GM19455 (cell line): Measurements from ENCODE around the gene ABHD4.
A peak's percentile ranks its signal among the peaks of the same experiment; 100 is the strongest.
"Not testable (repeated sequence)": the region's sequence is repeated elsewhere in the genome, so short reads cannot be mapped to it uniquely, and the experiment has no call there.

Source experiments
- ATAC-seq: cut with Tn5 transposase; IDR thresholded peaks from one replicate; pipeline ENCODE4 v1.9.1; 2021; ENCODE audit not compliant: unreplicated experiment

Gene ABHD4

DNA sequence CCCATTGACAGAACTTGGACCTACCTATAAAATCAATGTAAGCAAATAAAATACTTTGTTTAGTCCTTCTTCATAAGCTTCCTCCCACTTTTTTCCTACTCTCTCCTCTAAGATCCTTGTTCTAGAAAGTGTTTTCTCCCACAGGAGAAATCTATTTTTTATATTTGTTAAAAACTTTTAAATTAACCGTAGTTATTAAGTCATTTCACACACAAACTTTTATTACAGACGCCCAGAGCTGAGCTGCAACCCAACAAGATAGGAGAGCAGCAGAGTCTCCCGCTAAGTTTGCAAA, 36.8 kb upstream of the ABHD4 start:
- ATAC-seq = no peak

DNA sequence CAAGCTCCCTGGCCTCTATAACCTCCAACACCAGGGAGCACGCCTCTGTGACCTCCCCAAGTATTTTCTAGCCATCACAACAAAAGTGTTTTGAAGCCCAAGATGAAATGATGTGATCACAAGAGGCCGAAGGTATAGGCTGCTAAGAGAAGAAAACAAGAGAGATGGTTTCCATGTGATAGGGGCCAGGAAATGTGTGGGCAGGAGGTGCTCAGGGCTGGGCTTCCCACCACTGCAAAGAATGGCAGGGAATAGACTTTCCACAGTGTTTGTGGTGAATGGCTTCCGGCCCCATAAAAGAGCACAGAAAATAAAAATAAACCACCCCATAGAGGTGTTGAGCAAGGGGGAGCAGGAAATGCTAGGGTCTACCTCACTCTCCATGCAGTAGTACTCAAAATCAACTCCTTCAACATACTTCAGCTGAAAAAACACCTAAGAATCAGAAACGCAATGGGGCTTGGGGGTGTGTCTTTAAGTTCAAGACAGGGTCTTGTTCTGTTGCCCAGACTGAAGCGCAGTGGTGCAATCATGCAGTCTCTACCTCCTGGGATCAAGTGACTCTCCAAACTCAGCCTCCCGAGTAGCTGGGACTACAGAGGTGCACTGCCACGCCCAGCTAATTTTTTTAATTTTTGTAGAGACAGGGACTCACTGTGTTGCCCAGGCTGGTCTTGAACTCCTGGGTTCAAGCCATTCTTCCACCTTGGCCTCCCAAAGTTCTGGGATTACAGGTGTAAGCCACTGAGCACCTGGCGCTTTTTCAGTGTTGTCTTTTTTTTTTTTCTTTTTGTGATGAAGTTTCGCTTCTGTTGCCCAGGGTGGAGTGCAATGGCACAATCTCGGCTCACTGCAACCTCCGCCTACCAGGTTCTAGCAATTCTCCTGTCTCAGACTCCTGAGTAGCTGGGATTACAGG, 36.2 kb upstream of the ABHD4 start:
- ATAC-seq = no peak

DNA sequence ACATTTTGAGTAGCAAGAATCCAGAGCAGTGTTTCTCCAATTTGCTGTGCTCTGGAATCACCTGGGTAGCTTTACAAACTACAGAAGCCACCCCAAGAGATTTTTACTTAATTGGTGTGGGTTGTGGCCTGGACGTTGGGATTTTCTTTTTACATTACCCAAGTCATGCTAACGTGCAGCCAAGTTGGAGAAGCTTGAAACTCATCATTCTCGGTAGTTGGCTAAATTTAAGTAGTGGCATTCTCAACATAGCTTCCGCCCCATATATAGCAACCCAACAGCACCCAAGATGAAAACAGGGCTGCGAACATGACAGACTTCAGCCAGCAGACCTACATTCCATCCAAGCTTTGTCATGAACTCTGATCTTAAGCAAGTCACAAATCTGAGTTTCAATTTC, 34.1 kb upstream of the ABHD4 start:
- ATAC-seq = peak; percentile 44

DNA sequence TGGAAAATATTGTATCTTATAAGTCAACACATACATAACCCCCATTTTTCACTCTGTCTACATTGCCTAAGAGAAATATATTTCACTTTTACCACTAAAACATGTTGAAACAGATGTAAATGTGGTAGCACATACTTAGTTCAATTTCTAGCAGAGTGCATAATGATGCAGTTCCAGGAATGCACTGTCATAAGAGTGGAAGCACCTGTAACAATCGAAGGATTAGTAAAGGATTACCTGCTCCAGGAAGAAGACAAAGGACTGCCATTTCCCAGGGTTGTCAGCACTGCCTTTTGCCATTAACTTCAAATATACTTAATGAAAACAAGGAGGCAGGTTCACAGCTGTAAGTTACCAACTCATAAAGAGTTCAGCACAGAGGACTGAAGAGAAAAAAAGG, 33.6 kb upstream of the ABHD4 start:
- no peak for ATAC-seq

DNA sequence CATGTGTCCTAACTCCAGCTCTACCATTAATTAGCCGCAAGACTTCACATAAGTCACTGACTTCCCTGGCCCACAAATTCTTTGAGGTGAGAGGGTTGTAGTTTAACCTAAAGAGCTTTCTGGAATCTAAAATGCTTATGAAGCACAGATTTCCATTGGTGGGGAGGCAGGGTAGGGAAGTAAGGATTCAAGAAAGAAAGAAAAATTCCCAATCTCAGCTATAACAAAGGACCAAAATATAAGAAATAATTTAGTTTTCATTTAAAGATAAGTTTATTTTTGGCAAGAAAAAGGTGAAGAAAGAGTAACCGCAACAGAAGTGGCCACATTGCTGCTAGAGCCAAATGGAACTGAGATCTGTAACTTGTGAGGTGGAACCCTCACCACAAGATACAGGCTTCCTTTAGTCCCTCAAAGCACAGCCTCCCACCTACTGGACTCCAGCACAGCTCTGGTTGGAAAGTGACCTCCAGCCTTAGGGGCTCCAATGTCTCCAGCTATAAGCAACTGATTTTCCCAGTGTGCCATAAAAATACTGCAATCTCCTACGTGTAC, 32.6 kb upstream of the ABHD4 start:
- ATAC-seq = no peak

DNA sequence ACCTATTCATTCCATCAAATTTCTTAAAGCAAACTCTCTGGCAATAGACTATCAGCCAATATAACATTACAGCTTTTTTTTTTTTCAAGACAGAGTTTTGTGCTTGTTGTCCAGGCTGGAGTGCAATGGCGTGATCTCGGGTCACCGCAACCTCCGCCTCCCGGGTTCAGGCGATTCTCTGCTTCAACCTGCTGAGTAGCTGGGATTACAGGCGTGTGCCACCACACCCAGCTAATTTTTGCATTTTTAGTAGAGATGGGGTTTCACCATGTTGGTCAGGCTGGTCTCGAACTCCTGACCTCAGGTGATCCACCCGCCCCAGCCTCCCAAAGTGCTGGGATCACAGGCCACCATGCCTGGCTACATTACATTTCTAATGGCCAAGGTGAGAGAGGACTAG, 31.8 kb upstream of the ABHD4 start:
- ATAC-seq = not testable (repeated sequence)

DNA sequence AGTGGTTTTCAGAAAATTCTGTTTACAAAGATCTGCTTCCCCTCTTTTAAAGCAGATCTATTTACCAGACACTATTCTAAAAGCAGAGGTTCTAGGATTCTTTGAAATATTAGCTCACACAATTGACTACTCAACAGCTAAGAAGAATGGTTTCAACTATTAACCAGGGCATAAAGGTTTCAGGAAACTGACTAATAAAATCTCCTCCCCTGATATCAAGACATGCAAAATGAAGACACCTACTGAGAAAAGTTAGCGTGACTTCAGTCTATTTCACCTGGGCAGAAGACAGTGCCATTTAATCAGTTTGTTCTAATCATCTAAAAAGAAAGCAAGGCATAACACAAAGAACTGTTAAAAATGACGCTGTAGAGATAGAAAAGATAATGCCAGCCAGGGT, 31.3 kb upstream of the ABHD4 start:
- no peak for ATAC-seq

DNA sequence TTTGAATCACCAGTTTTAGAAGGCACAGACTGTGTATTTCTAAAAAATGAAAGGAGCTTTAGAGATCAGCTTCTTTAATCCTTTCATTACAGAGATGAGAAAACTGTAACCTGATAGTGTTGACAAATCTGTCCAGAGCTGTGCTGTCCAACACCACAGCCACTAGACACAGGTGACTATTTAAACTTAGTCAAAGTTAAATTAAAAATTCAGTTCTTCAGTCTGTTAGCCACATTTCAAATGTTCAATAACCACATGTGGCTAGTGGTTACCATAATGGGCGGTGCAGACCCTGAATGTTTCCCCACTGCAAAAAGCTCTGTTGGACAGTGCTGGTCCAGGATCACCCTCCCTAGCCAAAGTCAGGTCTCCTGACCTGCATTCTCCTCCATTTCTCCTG, 30.7 kb upstream of the ABHD4 start:
- ATAC-seq = no peak

DNA sequence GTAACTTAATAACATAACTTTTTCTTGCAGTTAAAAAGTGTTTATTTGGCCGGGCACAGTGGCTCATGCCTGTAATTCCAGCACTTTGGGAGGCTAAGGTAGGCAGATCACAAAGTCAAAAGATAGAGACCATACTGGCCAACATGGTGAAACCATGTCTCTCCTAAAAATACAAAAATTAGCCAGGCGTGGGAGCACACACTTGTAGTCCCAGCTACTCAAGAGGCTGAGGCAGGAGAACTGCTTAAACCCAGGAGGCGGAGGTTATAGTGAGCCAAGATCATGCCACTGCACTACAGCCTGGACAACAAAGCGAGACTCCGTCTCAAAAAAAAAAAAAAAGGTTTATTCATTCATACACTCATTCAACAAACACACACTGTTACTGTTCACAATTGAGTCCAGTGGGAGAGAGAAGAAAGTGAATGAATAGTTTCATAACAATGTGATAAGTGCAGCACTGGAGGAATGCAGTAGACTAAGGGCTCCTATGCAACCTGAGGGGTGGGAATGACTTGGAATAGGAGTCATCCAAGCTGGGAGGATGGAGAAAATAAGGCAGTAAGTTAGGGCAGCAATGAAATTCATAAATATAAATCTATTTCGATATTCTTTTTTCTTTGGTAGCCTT, 28.9 kb upstream of the ABHD4 start:
- no peak for ATAC-seq

DNA sequence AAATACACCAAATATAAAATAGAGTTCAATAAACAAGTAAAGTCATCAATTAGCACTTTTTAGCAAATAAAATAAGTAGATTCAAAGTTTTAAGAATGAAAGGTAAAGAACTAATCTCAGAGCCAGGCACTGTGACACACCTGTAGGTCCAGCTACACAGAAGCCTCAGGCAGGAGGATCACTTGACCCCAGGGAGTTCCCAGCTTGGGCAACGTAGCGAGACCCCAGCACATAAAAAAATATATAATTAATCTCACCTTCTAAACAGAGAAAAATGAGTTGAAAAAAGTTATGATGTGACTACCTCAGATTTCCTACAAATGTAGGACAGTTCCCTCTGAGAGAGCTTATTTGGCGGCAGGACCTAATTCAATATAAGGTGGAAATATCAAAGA, 28.4 kb upstream of the ABHD4 start:
- ATAC-seq = no peak

DNA sequence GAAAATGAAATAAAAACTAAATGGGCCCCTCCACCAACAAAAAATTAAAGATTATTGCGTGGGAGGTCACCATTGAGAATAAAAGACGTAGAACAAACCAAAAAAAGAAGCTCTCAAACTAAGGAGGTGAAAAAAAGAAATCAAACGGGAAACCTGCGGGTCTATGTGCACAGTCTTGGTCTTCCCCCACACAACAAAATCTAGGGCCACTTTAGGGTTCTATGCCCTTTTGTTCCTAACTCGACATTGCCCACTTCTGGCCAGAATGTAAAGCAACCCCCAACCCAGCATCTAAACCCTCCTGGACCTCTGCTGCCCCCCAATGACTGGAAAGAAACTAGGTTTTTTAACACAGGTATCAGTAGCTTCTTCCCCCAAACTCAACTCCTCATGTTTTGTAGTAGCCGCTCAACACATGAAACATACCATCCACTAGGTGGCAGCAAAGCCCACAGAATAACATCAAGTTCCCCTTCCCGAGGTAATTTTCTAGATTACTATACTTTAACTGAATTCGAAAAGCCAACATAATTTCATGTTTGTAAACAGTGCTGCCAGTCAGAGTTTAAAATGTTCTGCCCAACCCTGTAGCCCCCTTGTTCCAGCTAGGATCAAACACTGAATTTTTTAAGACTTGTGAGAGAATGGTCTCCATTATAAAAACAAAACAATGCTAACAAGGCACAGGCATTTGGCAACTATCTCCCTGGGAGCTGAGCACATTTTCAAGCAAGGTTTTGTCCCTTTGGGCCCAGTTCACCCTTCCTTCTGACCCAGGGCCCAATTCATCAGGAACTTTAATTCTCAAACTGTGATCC, 27.8 kb upstream of the ABHD4 start:
- ATAC-seq = peak; percentile 64

DNA sequence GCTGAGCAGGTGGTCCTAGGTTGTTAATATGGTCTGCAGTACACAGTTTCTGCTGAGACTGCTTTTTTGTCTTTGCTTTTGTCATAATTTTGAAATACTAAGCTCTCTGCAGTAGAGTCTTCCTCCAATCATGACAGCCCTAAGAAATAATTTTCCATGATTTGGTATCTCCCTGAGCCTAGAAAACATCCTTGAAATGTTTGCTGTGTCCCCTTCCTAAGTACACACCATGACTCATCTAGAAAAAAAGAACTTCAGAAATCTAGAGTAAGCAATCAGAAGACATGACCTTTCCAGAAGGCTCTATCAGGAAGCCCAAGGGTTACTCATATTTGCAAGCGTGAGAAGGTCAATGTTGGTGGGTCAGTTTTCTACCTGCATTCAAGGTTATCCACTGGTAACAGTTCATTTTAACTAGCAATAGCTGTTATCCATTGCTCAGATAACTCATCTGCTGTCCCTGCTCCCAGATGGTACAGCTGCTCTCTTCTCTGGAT, 25.5 kb upstream of the ABHD4 start:
- ATAC-seq = no peak

DNA sequence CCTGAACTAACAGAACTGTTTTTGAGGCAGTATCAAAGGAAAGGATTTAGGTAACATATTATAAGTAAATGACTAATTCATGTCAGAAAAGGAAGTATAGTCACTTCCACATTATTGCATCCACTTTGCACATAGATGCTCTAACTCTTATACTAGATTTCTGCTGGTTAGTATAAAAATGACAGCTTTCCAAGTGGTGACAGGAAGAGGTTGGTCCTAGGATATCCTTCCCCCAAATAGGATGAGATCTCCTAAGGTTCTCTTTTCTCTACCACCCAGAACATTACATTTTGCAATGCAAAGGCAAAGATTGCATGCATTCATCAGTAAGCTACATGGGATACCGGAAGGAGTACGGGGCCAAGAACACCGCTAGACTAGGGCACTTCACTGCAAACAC, 24.3 kb upstream of the ABHD4 start:
- no peak for ATAC-seq

DNA sequence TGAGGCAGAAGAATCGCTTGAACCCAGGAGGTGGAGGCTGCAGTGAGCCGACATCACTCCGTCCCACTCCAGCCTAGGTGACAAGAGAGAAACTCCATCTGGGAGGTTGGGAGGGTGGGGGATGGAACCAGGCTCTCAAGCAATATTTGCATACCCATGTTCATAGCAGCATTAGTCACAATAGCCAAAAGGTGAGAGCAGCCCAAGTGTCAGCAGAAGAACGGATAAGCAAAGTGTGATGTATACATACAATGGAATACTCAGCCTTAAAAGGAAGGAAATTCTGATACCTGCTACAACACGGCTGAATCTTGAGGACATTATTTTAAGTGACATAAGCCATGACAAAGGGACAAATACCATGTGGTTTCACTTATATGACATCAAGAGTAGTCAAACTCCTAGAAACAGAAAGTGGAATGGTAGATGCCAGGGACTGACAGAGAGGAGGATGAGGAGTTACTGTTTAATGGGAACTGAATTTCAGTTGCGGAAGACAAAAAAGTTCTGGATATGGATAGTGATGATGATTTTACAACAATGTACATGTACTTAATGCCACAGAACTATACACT, 20.7 kb upstream of the ABHD4 start:
- ATAC-seq = no peak

DNA sequence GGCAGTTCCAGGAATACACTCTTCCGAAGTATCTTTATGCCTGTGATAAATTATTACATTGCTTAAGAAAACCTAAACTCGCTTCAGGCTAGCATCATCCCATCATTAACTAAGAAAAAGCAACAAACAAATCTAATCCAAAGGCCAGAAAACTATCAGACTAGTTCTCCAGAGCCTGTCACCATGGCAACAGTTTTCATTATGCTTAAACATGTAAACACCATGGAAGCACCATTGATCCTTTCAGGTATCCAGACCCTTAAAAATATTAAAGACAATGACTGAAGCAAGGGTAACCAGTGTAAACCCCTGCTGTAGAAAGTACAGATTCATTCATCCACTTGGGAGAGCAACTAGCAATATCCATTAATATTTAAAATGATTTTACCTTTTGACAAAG, 18.9 kb upstream of the ABHD4 start:
- no peak for ATAC-seq

DNA sequence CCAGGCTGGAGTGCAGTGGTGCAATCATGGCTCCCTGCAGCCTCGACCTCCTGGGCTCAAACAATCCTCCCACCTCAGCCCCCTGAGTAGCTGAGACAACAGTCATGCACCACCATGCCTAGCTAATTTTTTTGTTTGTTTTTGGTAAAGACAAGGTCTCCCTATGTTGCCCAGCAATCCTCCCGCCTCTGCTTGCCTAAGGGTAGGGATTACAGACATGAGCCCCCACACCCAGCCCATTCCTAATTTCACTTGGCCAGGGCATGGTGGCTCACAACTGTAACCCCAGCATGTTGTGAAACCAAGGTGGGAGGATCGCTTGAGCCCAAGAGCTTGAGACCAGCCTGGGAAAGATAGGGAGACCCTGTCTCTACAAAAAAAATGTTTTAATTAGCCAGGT, 18.2 kb upstream of the ABHD4 start:
- no peak for ATAC-seq

DNA sequence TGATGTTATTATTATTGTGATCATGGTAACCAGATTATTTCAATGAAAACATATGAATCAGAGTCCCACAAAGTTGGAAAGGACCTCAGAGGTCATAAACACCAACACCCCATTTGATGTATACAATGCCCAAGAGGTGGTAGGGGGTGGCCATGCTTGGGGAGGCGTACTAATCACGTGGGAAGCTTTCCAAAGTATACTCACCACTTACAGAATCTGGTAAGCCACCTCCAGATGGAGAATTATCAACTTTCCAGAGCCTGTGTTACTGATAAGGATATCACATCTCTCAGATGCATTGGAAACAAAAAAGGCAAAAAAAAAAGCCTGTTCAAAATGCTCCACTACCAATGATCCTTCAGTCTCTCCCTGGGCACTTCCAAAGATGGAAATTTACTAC, 17.5 kb upstream of the ABHD4 start:
- no peak for ATAC-seq

DNA sequence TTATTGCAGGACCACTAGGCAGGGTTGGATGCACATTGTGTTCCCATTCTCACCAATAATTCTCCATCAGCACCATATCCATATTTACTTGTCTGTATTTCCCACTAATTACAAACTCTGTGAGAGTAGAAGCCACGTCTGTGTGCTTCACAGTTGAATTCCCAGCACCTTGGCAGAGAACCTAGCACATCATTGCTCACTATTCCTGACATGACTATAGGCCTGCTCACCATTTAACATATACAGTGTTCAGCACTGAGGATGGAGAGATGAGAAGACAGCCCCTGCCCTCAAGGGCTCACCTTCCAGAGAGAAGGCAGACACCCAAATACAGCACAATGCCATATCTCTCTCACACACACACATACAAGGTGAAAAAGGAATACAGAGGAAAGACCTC, 14.1 kb upstream of the ABHD4 start:
- ATAC-seq = no peak

DNA sequence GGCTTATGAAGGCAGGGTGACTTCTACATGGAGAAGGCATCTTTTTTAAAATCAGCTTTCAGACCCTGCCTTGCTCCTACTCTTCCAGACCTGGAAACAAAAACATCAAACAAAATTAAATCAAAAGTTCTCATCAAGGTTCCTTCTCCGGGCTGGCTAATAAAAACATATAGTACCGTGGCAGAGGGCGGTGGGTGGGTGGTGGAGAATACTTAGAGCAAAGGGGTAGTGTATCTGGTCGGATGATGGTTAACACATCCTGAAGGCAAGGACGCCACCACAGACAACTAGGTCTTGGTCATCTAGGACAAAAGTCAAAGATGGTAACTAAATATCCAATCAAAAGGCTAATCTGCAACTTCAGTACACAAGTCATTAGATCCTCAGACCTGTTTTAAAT, 10.9 kb upstream of the ABHD4 start:
- ATAC-seq = no peak

DNA sequence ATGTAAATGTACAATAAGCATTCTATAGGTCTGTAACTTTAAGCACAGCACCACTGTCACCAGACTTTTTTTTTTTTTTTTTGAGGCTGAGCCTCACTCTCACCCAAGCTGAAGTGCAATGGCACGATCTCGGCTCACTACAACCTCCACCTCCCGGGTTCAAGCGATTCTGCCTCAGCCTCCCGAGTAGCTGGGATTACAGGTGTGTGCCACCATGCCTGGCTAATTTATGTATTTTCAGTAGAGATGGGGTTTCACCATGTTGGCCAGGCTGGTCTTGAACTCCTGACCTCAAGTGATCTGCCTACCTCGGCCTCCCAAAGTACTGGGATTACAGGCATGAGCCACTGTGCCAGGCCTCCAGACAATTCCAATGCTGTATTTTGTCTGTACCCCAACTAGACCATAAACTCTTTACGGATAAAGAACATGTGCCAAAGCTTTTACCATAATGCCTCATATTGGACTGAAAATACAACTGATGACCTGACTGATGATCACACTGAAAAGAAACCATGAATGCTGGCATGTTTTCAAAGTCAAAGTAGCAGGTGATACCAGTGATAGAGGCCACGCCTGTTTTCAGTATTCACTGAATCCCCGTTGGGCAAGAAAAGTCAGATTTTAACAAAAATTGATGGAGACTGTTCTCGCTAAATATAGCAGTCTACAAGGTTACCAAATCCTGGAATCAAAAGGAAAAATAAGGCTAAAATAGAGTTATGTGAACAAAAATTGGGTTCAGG, 10.2 kb upstream of the ABHD4 start:
- ATAC-seq = not testable (repeated sequence)
